D721Med (cell line): ENCODE data around the gene NDUFA1.
A peak's percentile ranks its signal among the peaks of the same experiment; 100 is the strongest.
"Not testable (repeated sequence)": the region's sequence is repeated elsewhere in the genome, so short reads cannot be mapped to it uniquely, and the experiment has no call there.

Experiments
- DNase-seq: peaks from one replicate; pipeline ENCODE4 v3.0.0; 2011; ENCODE audit warnings: low spot score; ENCODE audit not compliant: insufficient read length
- FAIRE-seq: peaks from 2 replicates; lab custom pipeline; 2011; peaks lifted over from hg19 to GRCh38; lab: Jason Lieb, UNC
- CTCF ChIP-seq: IDR thresholded peaks from 2 replicates; pipeline ENCODE4 v1.5.1; 2012; ENCODE audit warnings: mild to moderate bottlenecking, control low read depth; ENCODE audit not compliant: insufficient read depth; ENCODE audit errors: missing control alignments

The NDUFA1 gene

GRCh38 chrX:119871599-119872395 lies at the start of gene NDUFA1, which contains the start of gene RNF113A:
Gene NDUFA1 (plus strand): TSS chrX:119871832. CDS start chrX:119871912, 80 bp downstream.
Gene RNF113A (minus strand): TSS chrX:119871733. CDS start chrX:119871613, 120 bp downstream.
- peak; percentile 48 for DNase-seq
- TF ChIP-seq CTCF = no peak
- FAIRE-seq = no peak

DNA sequence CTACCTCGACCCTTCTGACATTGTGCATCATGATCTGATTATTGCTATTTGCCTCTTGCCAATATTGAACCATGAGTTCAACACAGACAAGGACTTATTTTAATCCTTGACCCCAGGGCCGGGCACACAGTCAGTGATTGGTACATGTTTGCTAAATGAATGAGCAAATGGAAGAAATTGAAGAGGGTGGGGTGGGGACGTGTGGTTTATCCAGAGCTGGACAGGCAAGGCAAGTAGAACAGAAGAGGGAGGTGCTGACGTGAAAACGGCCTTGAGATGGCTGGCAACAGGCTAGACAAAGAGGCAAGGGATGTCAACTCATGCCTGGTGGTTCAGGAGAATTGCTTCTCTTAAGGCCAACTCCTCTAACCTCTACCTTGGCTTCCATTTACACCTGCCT lies 47.4 kb upstream of the NDUFA1 start:
- DNase-seq, FAIRE-seq: not testable (repeated sequence)

- no peak for FAIRE-seq
- TF ChIP-seq CTCF = no peak
- no peak for DNase-seq
These were observed 45.2 kb upstream of the NDUFA1 start for GRCh38 chrX:119826399-119826959.

DNA sequence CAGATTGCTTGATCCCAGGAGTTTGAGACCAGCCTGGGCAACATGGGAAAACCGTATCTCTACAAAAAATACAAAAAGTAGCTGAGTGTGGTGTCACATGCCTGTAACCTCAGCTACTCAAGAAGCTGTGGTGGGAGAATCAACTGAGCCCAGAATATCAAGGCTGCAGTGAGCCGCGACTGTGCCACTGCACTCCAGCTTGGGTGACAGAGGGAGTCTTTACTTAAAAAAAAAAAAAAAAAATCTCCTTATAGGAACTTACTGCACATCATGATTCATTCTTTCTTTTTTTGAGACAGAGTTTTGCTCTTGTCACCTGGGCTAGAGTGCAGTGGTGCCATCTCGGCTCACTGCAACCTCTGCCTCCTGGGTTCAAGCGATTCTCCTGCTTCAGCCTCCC lies 43.2 kb upstream of the NDUFA1 start:
- no peak for TF ChIP-seq CTCF
- FAIRE-seq = no peak
- DNase-seq = no peak

DNA sequence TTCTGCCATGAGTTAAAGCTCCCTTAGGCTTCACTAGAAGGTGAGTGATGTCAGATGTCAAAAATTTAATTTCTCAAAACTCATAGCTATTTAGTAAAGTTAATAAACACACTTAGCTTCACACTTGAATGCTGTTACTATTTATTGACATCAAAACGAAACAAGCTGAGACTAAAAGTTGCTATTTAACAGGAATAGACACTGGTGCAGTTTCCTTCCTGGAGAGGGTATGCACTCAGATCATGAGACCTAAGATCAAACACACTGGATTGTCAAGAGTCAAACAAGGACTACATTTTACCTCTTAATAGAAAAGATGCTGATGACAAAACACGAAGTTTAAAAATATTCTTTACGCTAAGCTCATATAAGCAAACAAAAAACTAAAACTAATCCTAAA lies 37.7 kb upstream of the NDUFA1 start:
- TF ChIP-seq CTCF = no peak
- DNase-seq (no peak), FAIRE-seq (no peak)

DNA sequence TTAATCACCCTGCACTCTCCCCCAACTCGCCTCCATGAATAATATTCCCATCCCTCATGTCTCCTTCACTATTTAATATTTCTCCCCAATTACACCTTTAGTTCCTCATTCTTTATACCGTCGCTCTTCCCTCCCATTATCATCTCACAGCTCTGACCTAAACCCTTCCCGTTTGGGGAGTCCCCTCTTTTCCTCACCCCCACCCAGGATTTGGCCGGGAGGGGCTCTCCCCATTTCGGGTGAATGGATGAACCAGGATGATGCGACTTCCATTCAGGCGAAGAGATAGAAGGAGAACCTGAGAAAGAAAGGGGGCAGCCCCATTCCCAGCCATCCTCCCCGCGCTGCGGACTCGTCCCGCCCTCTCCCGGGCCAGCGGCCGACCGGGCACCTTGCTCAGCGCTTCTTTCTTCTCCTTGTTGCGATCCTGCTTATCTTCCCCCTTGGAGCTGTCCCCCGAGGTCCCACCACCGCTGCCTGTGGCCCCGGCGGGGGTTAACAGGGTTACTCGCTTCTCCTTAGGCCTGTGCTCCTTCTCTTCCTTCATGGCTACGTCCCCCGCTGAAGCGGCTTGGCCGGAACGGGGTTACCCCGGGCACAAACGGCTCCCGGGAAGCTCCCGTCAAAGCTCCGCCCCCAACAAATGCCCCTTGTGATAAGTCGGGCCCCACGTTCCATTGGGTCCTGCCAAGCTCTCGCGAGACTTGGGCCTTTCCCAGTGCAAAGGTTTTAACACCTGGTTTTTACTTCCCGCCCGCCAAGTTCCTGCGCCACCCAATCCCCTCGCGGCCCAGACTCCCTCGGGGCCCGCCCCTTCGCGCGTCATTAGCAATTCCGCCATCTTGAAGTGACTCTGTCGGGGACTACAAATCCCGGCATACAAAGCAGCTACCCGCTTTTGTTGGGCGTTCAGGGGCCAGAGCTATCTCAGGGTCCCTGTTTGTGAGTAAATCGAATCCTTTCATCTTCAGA lies 19.0 kb upstream of the NDUFA1 start, which contains the start of gene UPF3B:
TSS of gene UPF3B (minus strand) at position 582 of the 972 bp plus-strand sequence. CDS start at position 547, 35 bp downstream.
- DNase-seq (peak; percentile 48), FAIRE-seq (no peak)
- no peak for TF ChIP-seq CTCF

- FAIRE-seq = no peak
- TF ChIP-seq CTCF = no peak
These were observed 18.2 kb upstream of the NDUFA1 start for GRCh38 chrX:119853444-119853843.

More at GRCh38 chrX:119853444-119853843, 18.2 kb upstream of the NDUFA1 start:
- no peak for DNase-seq
